LoVo (cell line): ENCODE measurements around the gene PHETA1.
A peak's percentile ranks its signal among the peaks of the same experiment; 100 is the strongest.

ENCODE experiments used
- DNase-seq: peaks from one replicate; pipeline ENCODE4 v3.0.0-alpha.2; 2016; ENCODE audit warnings: low spot score

The PHETA1 gene

GRCh38 chr12:111322336-111323250 is 46.3 kb downstream of the PHETA1 start:
- no peak for DNase-seq

GRCh38 chr12:111321317-111321716 is 47.6 kb downstream of the PHETA1 start:
- DNase-seq: no peak

GRCh38 chr12:111320258-111321050 is 48.4 kb downstream of the PHETA1 start:
- no peak for DNase-seq

- no peak for DNase-seq
Observed at GRCh38 chr12:111319600-111320257, 49.2 kb downstream of the PHETA1 start.

DNA sequence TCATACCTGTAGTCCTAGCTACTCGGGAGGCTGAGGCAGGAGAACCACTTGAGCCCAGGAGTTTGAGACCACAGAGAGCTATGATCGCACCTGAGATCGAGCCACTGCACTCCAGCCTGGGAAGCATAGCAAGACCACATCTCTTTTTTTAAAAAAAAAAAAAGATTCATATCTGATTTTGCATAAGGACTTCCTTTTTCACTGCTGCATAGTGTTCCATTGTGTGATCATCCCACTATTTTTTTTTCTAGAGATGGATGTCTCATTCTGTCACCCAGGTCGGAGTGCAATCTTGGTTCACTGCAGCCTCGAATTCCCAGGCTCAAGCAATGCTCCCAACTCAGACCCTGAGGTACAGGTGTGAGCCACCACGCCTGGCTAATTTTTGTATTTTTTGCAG is 50.4 kb downstream of the PHETA1 start:
- no peak for DNase-seq

GRCh38 chr12:111316671-111317070 is 52.2 kb downstream of the PHETA1 start:
- no peak for DNase-seq

DNA sequence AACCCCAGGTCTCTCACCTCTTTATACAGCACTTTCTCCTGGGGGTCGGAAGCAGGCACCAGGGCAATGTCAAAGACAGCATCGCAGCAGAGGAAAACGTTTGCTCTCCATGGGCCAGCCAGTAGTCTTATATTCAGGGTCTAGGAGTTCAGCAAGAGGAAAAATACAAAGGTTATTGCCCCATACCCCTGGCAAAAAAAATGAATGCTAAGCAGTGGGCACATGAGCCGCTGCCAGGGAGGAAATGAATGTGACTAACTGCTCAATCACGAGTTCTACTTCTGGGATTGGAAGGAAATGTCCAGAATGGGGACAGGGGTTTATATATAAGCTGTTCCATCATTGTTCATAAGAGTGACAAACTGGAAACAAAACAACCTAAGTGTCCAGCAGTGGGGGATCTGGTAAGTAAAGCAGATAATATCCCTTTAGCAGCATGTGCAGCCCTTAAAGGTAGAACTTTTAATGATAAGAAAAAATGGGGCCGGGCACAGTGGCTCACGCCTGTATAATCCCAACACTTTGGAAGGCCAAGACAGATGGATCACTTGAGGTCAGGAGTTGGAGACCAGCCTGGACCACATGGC is 53.8 kb downstream of the PHETA1 start:
- DNase-seq: no peak

DNA sequence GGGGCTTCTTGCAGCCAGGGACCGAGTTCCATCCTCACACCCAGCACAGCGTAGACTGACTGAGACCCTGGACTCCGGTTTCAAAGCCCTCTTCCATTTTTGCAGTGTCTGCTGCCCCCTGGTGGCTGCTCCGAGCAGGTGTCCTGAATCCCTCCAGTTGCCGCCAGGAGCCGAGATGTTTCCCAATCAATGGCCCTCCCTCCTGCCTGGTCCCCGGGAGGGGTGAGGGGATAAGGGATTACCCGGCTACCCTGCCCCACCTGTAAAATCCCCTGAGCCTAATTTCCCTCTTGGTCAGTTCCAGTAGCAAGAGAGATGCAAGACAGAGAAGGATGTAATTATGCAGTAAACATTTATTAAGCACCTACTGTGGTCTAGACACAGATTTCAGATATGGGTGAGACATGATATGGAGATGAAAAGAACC is 55.0 kb downstream of the PHETA1 start:
- peak; percentile 65 for DNase-seq

DNA sequence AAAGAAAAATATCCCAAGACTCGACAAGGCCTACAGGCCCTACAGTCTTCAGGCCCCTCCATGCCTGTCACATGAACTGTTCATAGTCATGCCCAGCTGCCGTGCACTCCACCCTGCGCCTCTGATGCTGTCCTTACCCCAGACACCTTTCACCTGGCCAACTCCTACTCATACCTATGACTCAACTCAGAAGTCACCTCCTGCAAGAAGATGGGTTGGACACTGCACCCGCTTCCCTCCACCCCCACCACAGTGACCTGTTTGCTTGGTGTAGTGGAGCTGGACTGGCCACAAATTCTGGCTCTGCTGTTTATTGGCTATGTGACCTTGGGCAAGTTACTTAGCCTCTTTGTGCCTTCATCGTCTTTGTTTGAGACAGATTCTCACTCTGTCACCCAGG is 56.2 kb downstream of the PHETA1 start:
- DNase-seq: peak; percentile 30

- no peak for DNase-seq
Observed at GRCh38 chr12:111312016-111312415, 56.9 kb downstream of the PHETA1 start.

- DNase-seq: no peak
Observed at GRCh38 chr12:111311011-111311410, 57.9 kb downstream of the PHETA1 start.
